Transverse colon (tissue), 4 donors: ENCODE data around the gene CMTM7. TPM values are rescaled to one million over a fixed set of nuclear protein-coding genes. Genes with fewer than 3 reads are reported as not detected.
A peak's percentile ranks its signal among the peaks of the same experiment; 100 is the strongest.

ENCODE experiments used
- DNase-seq: peaks from one replicate; pipeline ENCODE4 v3.0.0-alpha.2; 2019
- H3K27ac ChIP-seq, 4 donors: fragments of 200-600 bp; sonication (generic); 2 replicates each; pipeline ENCODE4 v1.5.1; 2016 to 2018; ENCODE audit warnings: inconsistent platforms in 4 of 4
- H3K27me3 ChIP-seq: fragments of 200-600 bp; sonication (generic); 2 replicates; pipeline ENCODE4 v1.5.1; 2017; ENCODE audit warnings: inconsistent platforms
- H3K36me3 ChIP-seq, 4 donors: fragments of 200-600 bp; sonication (generic); 2 replicates each; pipeline ENCODE4 v1.5.1; 2017 to 2019; ENCODE audit warnings: inconsistent platforms in 4 of 4
- H3K4me1 ChIP-seq, 4 donors: fragments of 200-600 bp; sonication (generic); 2 replicates each; pipeline ENCODE4 v1.5.1; 2017 to 2020; ENCODE audit warnings: inconsistent platforms in 4 of 4
- H3K4me3 ChIP-seq, 4 donors: fragments of 200-600 bp; sonication (generic); 1 replicate in 1 of 4; 2 replicates in 3 of 4; pipeline versions ENCODE4 v1.5.1 to v1.6.1; 2017 to 2019; ENCODE audit warnings: inconsistent platforms in 4 of 4
- H3K9me3 ChIP-seq, 2 donors: fragments of 200-600 bp; sonication (generic); 2 replicates each; pipeline ENCODE4 v1.5.1; 2017 to 2019; ENCODE audit warnings: inconsistent platforms in 2 of 2
- CTCF ChIP-seq, 5 experiments: fragments of 200-600 bp in 3 of 5; fragments of 450-650 bp in 2 of 5; sonication (generic) in 3 of 5; IDR thresholded peaks; 1 replicate in 2 of 5; 2 replicates in 3 of 5; pipeline ENCODE4 v1.5.1; 2016 to 2017; ENCODE audit warnings: antibody characterized with exemption in 5 of 5, inconsistent platforms in 3 of 5, mild to moderate bottlenecking in 2 of 5, moderate library complexity in 1 of 5
- EP300 ChIP-seq: sonication (generic); formaldehyde crosslinking; IDR thresholded peaks from one replicate; pipeline ENCODE4 v1.6.1; 2017; ENCODE audit warnings: antibody characterized with exemption, low read depth
- POLR2A ChIP-seq: fragments of 450-650 bp; IDR thresholded peaks from one replicate; pipeline ENCODE4 v1.6.1; 2016; ENCODE audit warnings: antibody characterized with exemption, mild to moderate bottlenecking, moderate library complexity
- POLR2AphosphoS5 ChIP-seq, 3 donors: sonication (generic); formaldehyde crosslinking; IDR thresholded peaks; one replicate each; pipeline ENCODE4 v1.6.1; 2016; ENCODE audit warnings: antibody characterized with exemption in 3 of 3
- WGBS, 2 donors: methylation state at CpG; one replicate each; pipeline ENCODE4 v1.1.5; 2018; ENCODE audit warnings: low coverage in 1 of 2; 5-methylcytosine and 5-hydroxymethylcytosine counted together
- in situ Hi-C, 4 donors: fragments of 200-750 bp; cut with MboI; loops; one replicate each; pipeline versions ENCODE4 v1.15.0 to v1.15.1; 2017; ENCODE audit warnings: low sequenced_read_pairs in 3 of 4, low pct_ligation_motif_present in 1 of 4, low pct_unique_long_range_greater_than_20kb in 1 of 4
- intact Hi-C: fragments of 100-400 bp; cut with DNase I; formaldehyde crosslinking; loops from one replicate; pipeline ENCODE4 v1.15.1; 2023; ENCODE audit warnings: low total_unique reads
- total RNA-seq, 4 donors: library from RNA; depleted of rRNA; stranded (reverse); fragments of >200 nt; gene quantifications; one replicate each; pipeline ENCODE4 v1.1.0, GENCODE V29; 2016

CMTM7 gene
- 10 to 100 TPM in 2 of 4 donors, 1 to 10 TPM in 2; 3.4 to 16.0 (median 7.1) TPM for total RNA-seq

DNA sequence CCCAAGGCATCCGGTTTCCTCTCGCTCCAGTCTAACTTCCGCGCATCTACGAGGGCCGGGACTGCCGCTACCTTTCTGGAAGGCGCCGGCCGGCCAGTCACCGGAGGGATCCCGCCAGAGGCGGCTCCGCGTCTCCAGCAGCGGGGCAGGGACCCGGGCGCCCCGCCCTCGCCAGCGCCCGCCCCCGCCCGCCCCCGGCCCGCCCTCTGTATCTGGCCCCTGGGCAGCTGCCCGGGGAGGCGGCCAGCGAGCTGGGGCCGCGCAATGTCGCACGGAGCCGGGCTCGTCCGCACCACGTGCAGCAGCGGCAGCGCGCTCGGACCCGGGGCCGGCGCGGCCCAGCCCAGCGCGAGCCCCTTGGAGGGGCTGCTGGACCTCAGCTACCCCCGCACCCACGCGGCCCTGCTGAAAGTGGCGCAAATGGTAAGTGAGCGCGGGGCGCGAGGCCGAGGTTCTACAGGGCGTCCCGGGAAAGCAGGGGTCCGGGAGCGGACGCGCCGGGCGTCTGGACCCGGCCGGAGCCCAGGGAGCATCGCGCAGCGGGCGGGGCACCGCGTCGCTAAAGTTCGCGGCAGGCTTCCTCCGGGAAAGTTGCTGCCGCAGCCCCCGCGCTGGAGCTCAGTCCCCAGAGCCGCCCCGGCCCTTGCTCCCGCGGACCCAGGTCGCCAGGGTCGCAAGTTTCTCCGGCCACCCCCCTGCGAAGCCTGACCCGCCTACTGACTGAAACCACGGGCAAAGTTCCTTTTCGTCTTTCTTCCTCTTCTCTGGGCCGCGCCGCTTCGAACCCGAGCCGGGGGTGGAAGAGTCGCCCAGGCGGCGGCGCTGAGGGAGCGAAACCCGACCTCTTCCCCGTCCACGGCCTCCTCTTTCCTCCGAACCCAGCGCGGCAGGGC lies at the start of gene CMTM7:
Gene CMTM7 (plus strand): TSS at position 211 of the 893 bp plus-strand sequence. CDS start 54 bp downstream, at position 265.
- intact Hi-C loops = no loop called here
- H3K4me1 ChIP-seq = peaks cover 0 to 6% (median 4%) of the 10 kb centered on the region in 4 donors

GRCh38 chr3:32347343-32348125 lies 44.1 kb upstream of the CMTM7 start:
- Histone ChIP-seq H3K9me3 (no peaks in the 10 kb centered on the region), H3K4me3 (no peak overlapping the region), H3K36me3 (no peaks in the 10 kb centered on the region), H3K4me1 (no peaks in the 10 kb centered on the region), H3K27ac (no peak overlapping the region), H3K27me3 (no peaks in the 10 kb centered on the region)
- intact Hi-C loops = no loop called here
- peak; percentile 14 for DNase-seq
- 42 to 49% methylated on average over 3 to 11 of the region's 11 CpGs for WGBS, 2 donors
- in situ Hi-C loops = loop anchor here in 1 of 4 donors (25.0 kb wide), 1 partner anchor 160 kb away; no protein-coding TSS in a partner anchor
- no peak for TF ChIP-seq EP300
- TF ChIP-seq CTCF (IDR thresholded peaks at IDR 0.05) = no peak
- TF ChIP-seq POLR2AphosphoS5 (IDR thresholded peaks at IDR 0.05) = no peak
- TF ChIP-seq POLR2A = no peak

More for the DNA sequence above, at the start of gene CMTM7:
- in situ Hi-C loops = no loop called here
- H3K27me3 ChIP-seq = no peaks in the 10 kb centered on the region
- no peaks in the 10 kb centered on the region for H3K36me3 ChIP-seq
- 1% methylated on average over 50 of the region's 107 CpGs; no CpG with 5 or more reads in 1 of the 2 donors for WGBS, 2 donors
- peak; percentile 75 for DNase-seq
- H3K27ac ChIP-seq = peak within 1 kb of the TSS; percentile 79 to 85 (median 81)
- peak within 1 kb of the TSS; percentile 34 to 79 (median 62) for H3K4me3 ChIP-seq
- H3K9me3 ChIP-seq = no peaks in the 10 kb centered on the region
- TF ChIP-seq CTCF (IDR thresholded peaks at IDR 0.05) = no peak
- peak in 2 of 3 donors; percentile 43 to 56 for TF ChIP-seq POLR2AphosphoS5 (IDR thresholded peaks at IDR 0.05)
- TF ChIP-seq POLR2A = no peak

- no peaks in the 10 kb centered on the region for H3K27me3 ChIP-seq
- TF ChIP-seq POLR2A (no peak), CTCF (IDR thresholded peaks at IDR 0.05) (no peak), EP300 (no peak), POLR2AphosphoS5 (IDR thresholded peaks at IDR 0.05) (no peak)
- no peaks in the 10 kb centered on the region for H3K4me1 ChIP-seq
- H3K9me3 ChIP-seq = no peaks in the 10 kb centered on the region
- intact Hi-C loops (no loop called here), in situ Hi-C loops (loop anchor here in 1 of 4 donors (25.0 kb wide), 1 partner anchor 162 kb away; no protein-coding TSS in a partner anchor)
- no peak for DNase-seq
- H3K27ac ChIP-seq = no peak overlapping the region
- H3K4me3 ChIP-seq = no peak overlapping the region
- 94 to 100% methylated on average over 2 of the region's 2 CpGs for WGBS, 2 donors
- no peaks in the 10 kb centered on the region for H3K36me3 ChIP-seq
Observed at GRCh38 chr3:32349184-32349583, 42.5 kb upstream of the CMTM7 start.

GRCh38 chr3:32352563-32352962 lies 39.1 kb upstream of the CMTM7 start:
- Histone ChIP-seq H3K27ac (no peak overlapping the region), H3K27me3 (no peaks in the 10 kb centered on the region), H3K4me1 (no peaks in the 10 kb centered on the region), H3K9me3 (no peaks in the 10 kb centered on the region), H3K4me3 (no peak overlapping the region), H3K36me3 (no peaks in the 10 kb centered on the region)
- DNase-seq = no peak
- TF ChIP-seq POLR2A = no peak
- no peak for TF ChIP-seq CTCF (IDR thresholded peaks at IDR 0.05)
- TF ChIP-seq POLR2AphosphoS5 (IDR thresholded peaks at IDR 0.05) = no peak
- no peak for TF ChIP-seq EP300
- intact Hi-C loops (loop anchor here (5.0 kb wide), 1 partner anchor 1150 kb away; no protein-coding TSS in a partner anchor), in situ Hi-C loops (loop anchor here in 1 of 4 donors (25.0 kb wide), 1 partner anchor 310 kb away; no protein-coding TSS in a partner anchor)
